NCI-H2029 treated with DMSO at 0.1 percent for 48 hours (cell line): Measurements from ENCODE around the gene MAB21L2.
A peak's percentile ranks its signal among the peaks of the same experiment; 100 is the strongest.

Source experiments
- DNase-seq: peaks from one replicate; lab custom pipeline; 2025; lab: John Stamatoyannopoulos, UW

MAB21L2 gene

GRCh38 chr4:150577796-150578195, 4.2 kb upstream of the MAB21L2 start:
- no peak for DNase-seq

- peak; percentile 86 for DNase-seq
Observed at GRCh38 chr4:150578745-150579501, 3.0 kb upstream of the MAB21L2 start.

DNA sequence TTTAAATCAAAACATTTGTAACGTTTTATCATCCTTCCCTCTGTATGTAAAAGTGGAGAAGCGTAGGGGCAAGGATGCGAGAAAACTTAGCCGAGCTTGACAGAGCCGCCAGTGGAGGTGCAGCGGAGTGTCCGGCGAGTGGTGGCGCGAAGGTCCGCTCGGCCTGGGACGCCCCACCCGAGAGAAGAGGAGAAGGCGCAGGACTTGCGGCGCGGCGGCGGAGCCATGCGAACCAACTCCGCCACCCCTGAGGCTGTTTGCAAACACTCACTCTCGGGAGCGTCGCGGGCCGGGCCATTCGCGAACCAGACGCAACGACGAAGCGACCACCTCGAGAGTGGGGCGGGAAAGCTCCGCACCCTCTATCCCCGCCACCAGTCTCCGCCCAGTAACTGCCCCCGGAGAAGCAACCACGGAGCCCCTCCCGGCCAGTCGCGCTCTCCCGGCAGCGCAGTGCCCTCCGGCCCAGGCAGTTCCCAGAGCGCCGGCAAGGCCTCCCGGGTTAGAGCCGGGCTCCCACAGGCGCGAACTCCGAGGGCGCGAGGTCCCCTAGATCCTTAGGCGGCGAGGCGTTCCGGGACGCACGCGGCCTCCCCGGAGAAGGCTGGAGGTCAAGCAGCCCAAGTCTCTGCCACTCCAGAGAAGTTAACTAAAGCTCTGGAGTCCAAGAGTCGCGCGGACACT, 2.3 kb upstream of the MAB21L2 start:
- no peak for DNase-seq

GRCh38 chr4:150580306-150580705, 1.6 kb upstream of the MAB21L2 start:
- no peak for DNase-seq

- no peak for DNase-seq
Observed at GRCh38 chr4:150581056-150581605, 820 bp upstream of the MAB21L2 start.

DNA sequence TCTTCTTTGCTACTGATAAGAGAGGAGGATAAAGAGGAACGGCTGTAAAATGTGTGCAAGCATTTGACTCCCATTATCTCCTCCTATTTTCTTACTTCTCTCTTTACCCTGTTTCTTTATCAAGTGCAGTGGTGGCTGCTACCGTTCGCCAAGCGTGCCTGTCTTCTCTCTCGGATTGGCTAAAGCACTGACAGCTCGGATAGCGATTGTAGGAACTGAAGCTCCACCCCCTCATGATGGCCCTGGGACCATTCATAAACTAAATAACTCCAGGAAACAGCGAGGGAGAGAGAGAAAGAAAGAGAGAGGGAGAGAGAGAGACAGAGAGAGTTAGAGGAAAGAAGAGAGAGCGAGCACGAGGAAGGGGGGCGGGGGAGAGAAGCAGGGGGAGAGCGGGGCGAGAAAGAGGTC, 305 bp upstream of the MAB21L2 start:
- DNase-seq, result no peak

DNA sequence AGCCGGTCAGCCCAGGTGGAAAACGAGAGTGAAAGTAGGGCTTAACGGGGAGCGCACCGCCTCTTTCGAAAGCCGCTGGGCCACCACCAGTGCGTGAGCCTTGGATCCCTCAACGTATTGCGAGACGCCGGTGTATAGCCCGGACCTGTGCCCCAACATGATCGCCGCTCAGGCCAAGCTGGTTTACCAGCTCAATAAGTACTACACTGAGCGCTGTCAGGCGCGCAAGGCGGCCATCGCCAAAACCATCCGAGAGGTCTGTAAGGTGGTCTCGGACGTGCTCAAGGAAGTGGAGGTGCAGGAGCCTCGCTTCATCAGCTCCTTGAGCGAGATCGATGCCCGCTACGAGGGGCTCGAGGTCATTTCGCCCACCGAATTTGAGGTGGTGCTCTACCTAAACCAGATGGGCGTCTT, 929 bp downstream of the MAB21L2 start:
- DNase-seq, result no peak

DNA sequence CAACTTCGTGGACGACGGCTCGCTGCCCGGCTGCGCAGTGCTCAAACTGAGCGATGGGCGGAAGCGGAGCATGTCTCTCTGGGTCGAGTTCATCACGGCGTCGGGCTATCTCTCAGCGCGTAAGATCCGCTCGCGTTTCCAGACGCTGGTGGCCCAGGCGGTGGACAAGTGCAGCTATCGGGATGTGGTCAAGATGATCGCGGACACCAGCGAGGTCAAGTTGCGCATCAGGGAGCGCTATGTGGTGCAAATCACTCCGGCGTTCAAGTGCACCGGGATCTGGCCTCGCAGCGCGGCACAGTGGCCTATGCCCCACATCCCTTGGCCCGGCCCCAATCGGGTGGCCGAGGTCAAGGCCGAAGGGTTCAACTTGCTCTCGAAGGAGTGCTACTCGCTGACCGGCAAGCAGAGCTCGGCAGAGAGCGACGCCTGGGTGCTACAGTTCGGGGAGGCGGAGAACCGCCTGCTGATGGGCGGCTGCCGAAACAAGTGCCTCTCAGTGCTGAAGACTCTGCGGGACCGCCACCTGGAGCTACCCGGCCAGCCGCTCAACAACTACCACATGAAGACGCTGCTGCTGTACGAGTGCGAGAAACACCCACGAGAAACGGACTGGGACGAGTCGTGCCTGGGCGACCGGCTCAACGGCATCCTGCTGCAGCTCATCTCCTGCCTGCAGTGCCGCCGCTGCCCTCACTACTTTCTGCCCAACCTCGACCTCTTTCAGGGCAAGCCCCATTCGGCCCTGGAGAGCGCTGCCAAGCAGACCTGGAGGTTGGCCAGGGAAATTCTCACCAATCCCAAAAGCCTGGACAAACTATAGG, 1.5 kb downstream of the MAB21L2 start:
- no peak for DNase-seq

DNA sequence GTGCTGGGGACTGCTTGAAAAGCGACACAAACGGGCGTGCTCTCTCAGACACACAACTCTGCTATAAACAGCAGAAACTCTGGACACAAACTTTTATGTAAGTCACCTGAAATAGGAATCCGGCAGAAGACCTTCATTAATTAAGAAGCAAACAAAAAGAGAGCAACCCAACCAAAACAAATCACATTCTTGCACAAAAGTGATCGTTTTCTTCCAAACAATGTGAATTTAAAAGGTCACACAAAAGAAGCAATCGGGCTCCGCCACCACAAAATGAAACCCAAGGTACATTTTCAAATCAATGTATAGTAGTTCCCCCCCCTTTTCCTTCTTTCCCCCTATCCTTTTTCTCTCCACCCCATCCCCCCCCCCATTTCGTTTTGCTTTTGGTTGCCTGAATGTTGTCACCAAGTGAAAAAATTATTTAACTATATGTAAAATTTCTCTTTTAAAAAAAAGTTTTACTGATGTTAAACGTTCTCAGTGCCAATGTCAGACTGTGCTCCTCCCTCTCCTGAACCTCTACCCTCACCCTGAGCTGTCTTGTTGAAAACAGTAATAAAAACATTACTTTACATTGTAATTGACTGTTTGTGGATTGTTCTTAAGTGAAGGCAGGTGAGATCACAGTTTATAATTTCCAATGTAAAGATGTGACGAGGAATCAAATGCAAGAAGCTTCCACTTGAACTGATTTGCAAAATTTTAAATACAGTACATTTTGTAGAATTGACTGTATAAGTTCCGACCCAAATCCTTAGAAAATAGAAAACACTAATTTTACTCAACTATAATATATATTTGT, 2.4 kb downstream of the MAB21L2 start:
- no peak for DNase-seq

- DNase-seq, result no peak
Observed at GRCh38 chr4:150585611-150586010, 3.7 kb downstream of the MAB21L2 start.

GRCh38 chr4:150586162-150586810, 4.3 kb downstream of the MAB21L2 start:
- no peak for DNase-seq

DNA sequence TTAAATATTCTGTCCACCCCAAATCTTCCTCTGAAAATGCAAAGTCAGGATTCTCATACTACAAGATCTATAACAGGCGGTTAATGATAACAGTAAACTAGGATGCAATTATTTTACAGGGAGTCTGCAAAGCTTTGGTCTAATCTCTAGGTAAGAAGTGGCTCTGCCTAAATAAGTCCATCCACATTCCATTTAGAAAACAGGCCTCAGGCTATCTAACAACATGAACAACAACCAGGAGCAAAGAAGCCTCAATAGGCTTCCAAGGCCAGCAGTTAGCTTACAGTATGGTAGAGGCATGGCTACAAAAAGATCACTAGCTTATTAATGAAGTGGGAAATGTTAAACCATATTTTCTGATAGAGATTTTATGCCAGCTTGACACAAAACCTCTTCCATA, 6.4 kb downstream of the MAB21L2 start:
- no peak for DNase-seq

- no peak for DNase-seq
Observed at GRCh38 chr4:150589157-150589556, 7.2 kb downstream of the MAB21L2 start.

DNA sequence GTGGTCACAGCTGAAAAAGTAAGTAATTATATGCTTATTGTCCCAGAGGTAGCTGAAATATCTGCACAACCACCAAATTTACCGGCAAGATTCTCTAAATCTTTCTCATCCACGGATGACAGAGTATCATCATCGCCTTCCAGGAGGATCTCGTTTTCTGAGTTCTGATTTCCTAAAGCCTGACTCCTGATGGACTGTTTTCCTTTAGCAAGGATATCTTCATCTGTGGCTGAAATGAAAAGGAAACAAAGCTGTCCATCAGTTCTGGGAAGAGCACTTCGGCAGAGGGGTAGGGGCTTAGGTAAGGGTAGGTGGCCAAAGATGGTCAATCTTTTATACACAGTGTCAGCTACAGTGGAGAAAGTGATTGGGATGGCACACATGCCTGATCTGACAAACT, 8.7 kb downstream of the MAB21L2 start:
- DNase-seq, result no peak

GRCh38 chr4:150591406-150591805, 9.5 kb downstream of the MAB21L2 start:
- DNase-seq, result no peak

DNA sequence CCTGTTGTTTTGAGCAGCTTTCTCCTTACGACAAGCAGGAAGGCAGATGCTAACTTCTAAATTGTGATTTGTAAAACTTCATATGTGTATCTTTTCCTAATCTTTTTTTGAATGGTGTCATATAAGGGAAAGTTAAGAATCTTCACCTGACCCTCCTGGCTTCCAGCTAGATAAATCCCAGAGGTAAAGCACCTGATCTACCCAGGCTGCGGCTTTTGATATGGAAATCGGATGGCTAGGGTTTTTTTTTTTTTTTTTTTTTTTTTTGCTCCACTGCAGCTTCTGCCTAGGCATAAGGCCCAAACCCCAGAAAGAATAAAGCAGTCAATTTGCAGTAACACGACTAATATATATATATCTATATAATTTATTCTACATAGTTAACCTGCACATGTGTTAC, 10.0 kb downstream of the MAB21L2 start:
- no peak for DNase-seq

GRCh38 chr4:150593996-150594395, 12.0 kb downstream of the MAB21L2 start:
- DNase-seq, result no peak

DNA sequence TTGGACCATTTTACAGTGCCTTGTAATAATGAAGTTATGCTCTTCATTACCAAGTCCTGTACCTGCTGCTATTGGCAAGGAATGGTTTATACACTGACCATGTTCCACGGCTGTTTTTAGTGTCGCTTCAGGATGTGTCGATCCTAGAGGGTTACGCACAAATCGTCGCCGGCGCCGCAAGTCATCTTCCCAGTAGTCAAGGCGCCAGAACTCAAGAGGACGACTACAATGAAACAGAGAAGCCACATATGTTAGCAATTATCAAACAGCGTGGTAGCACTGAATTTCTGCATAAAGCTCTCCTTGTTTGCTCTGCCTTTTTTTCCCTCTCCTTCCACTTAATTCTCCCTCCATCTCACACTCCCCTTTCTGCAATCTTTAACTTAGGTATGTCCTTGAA, 17.0 kb downstream of the MAB21L2 start:
- no peak for DNase-seq

GRCh38 chr4:150599547-150599946, 17.6 kb downstream of the MAB21L2 start:
- DNase-seq, result no peak

DNA sequence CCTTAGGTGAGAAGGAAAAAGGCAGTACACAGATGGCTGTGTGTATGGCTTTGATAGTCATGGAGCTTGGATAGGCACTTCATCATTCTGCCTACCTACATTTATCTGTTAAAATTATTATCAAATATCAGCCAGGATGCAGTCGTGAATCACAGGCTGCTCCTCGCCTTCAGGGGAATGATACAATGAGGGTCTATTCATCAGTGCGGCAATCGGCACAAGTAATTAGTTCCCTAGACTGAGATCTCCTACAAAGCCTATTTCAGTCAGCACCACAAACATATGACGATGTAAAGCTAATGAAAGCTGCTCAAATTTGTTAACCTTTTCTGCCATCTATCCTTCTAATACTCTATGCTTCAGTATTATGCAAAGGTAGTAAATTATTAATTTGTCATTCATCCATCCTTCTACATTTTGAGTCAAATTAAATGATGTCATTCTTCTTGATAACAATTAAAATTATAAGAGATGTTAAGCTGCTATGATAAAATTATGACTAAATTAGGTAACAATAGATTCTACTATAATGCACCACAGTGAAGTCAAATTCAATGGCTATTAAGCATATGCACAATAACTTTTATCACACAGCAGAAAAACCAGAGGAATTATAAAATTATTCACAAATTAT, 19.0 kb downstream of the MAB21L2 start:
- no peak for DNase-seq

DNA sequence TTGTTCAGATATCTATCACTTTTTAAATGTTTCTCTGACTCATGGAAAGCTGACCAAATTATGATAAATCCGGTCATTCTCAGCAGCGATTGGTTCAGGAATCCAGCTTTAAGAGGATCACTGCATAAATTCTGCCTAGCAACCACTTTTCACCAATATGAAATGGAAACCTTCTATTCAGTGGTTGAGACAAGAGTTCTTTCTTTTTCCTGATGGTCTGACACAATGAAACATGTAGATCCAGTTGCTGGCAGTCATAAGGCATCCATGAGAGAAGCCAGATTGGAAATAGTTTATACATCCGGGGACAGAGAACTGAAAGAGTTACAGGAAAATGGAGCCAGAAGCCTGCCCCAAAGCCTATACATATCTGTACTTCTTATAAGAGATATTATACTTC, 27.2 kb downstream of the MAB21L2 start:
- DNase-seq, result no peak
